SK-N-SH treated with all-trans-retinoic acid at 6 μM for 48 hours (cell line): Measurements from ENCODE around the gene GLOD4.

Experiments used
- ARNTL ChIP-seq: fragments of 450-650 bp; formaldehyde crosslinking; IDR thresholded peaks from 2 replicates; pipeline ENCODE4 v1.5.0; 2020; ENCODE audit warnings: low read depth, mild to moderate bottlenecking, moderate library complexity, borderline replicate concordance
- GLIS3 ChIP-seq: fragments of 250-450 bp; sonication (Bioruptor Pico); IDR thresholded peaks from 2 replicates; pipeline ENCODE4 v1.5.0; 2020; ENCODE audit warnings: mild to moderate bottlenecking, moderate library complexity
- POU6F1 ChIP-seq: fragments of 250-450 bp; sonication (Bioruptor Pico); IDR thresholded peaks from 2 replicates; pipeline ENCODE4 v1.8.0; 2021; ENCODE audit warnings: low read depth, mild to moderate bottlenecking, moderate library complexity, borderline replicate concordance
- ZNF8 ChIP-seq: fragments of 450-650 bp; formaldehyde crosslinking; IDR thresholded peaks from 2 replicates; pipeline ENCODE4 v1.5.0; 2020; ENCODE audit warnings: mild to moderate bottlenecking, moderate library complexity

GRCh38 chr17:801660-802059 lies 19.6 kb upstream of the GLOD4 start:
- TF ChIP-seq ARNTL (CRISPR knock-in tag) (no peak), GLIS3 (CRISPR knock-in tag) (no peak), POU6F1 (CRISPR knock-in tag) (no peak), ZNF8 (CRISPR knock-in tag) (no peak)
